Mesenchymal stem cell (in vitro differentiated cells and primary cell): Measurements from ENCODE around the gene AAGAB.

Experiments
- DNase-seq: peaks from one replicate; pipeline ENCODE4 v3.0.0-alpha.2; 2013
- H2AFZ ChIP-seq: one replicate; pipeline ENCODE4 v1.6.1; 2013; ENCODE audit warnings: low read depth, mild to moderate bottlenecking, control low read depth, inconsistent platforms, low read length, moderate library complexity
- H2AK5ac ChIP-seq: 2 replicates; pipeline ENCODE4 v1.6.1; 2013; ENCODE audit warnings: low read length, moderate library complexity, mild to moderate bottlenecking, inconsistent platforms; ENCODE audit not compliant: severe bottlenecking
- H2BK120ac ChIP-seq: one replicate; pipeline ENCODE4 v1.6.1; 2013; ENCODE audit warnings: low read depth, mild to moderate bottlenecking, inconsistent platforms, low read length, moderate library complexity
- H2BK12ac ChIP-seq, 2 experiments: one replicate each; pipeline ENCODE4 v1.6.1; 2013; ENCODE audit warnings: inconsistent platforms in 2 of 2, low read length in 2 of 2, mild to moderate bottlenecking in 2 of 2, moderate library complexity in 2 of 2, control low read depth in 1 of 2
- H2BK15ac ChIP-seq: one replicate; pipeline ENCODE4 v1.6.1; 2013; ENCODE audit warnings: mild to moderate bottlenecking, low read depth, inconsistent platforms; ENCODE audit not compliant: poor library complexity, severe bottlenecking
- H2BK5ac ChIP-seq: 2 replicates; pipeline ENCODE4 v1.6.1; 2013; ENCODE audit warnings: low read depth, mild to moderate bottlenecking, low read length, control low read depth, inconsistent platforms; ENCODE audit not compliant: poor library complexity, severe bottlenecking
- H3K14ac ChIP-seq, 2 experiments: one replicate each; pipeline ENCODE4 v1.6.1; 2013; ENCODE audit warnings: inconsistent platforms in 2 of 2, low read length in 2 of 2, control low read depth in 1 of 2, mild to moderate bottlenecking in 1 of 2, moderate library complexity in 1 of 2
- H3K18ac ChIP-seq, 2 experiments: one replicate each; pipeline ENCODE4 v1.6.1; 2013; ENCODE audit warnings: inconsistent platforms in 2 of 2, low read length in 2 of 2, control low read depth in 1 of 2, low read depth in 1 of 2, mild to moderate bottlenecking in 1 of 2
- H3K23ac ChIP-seq, 2 experiments: one replicate each; pipeline ENCODE4 v1.6.1; 2013; ENCODE audit warnings: inconsistent platforms in 2 of 2, low read length in 2 of 2, mild to moderate bottlenecking in 2 of 2, moderate library complexity in 2 of 2, control low read depth in 1 of 2
- H3K27ac ChIP-seq: 2 replicates; pipeline ENCODE4 v1.5.1; 2013; ENCODE audit warnings: mild to moderate bottlenecking, moderate library complexity, low read length, control low read depth, inconsistent platforms; ENCODE audit not compliant: poor library complexity, severe bottlenecking
- H3K27me3 ChIP-seq, 2 experiments: 2 replicates each; pipeline versions ENCODE4 v1.6.1 to v1.7.0; 2013; ENCODE audit warnings: low read length in 2 of 2, mild to moderate bottlenecking in 2 of 2, moderate library complexity in 2 of 2, control low read depth in 1 of 2, inconsistent platforms in 1 of 2; ENCODE audit not compliant: control insufficient read depth in 1 of 2, insufficient read depth in 1 of 2
- H3K36me3 ChIP-seq, 2 experiments: 2 replicates each; pipeline versions ENCODE4 v1.6.1 to v1.7.0; 2013; ENCODE audit warnings: low read length in 2 of 2, control low read depth in 1 of 2, inconsistent platforms in 1 of 2, low read depth in 1 of 2, mild to moderate bottlenecking in 1 of 2; ENCODE audit not compliant: insufficient read depth in 2 of 2, control insufficient read depth in 1 of 2
- H3K4ac ChIP-seq, 2 experiments: one replicate each; pipeline ENCODE4 v1.6.1; 2013; ENCODE audit warnings: inconsistent platforms in 2 of 2, low read length in 2 of 2, mild to moderate bottlenecking in 2 of 2, moderate library complexity in 2 of 2, control low read depth in 1 of 2, low read depth in 1 of 2
- H3K4me1 ChIP-seq: 2 replicates; pipeline ENCODE4 v1.6.1; 2013; ENCODE audit warnings: low read depth, low read length, control low read depth; ENCODE audit not compliant: control insufficient read depth, insufficient read depth
- H3K4me2 ChIP-seq: 2 replicates; pipeline ENCODE4 v1.6.1; 2013; ENCODE audit warnings: low read length, mild to moderate bottlenecking, inconsistent platforms; ENCODE audit not compliant: poor library complexity, severe bottlenecking
- H3K4me3 ChIP-seq, 2 experiments: 2 replicates each; pipeline versions ENCODE4 v1.5.1 to v1.7.0; 2013; ENCODE audit warnings: low read length in 2 of 2, mild to moderate bottlenecking in 2 of 2, control low read depth in 1 of 2, low read depth in 1 of 2; ENCODE audit not compliant: insufficient read depth in 1 of 2
- H3K79me1 ChIP-seq: replicated peaks from 2 replicates; pipeline ENCODE4 v1.6.1; 2013; ENCODE audit warnings: mild to moderate bottlenecking, control low read depth, low read length, inconsistent platforms; ENCODE audit not compliant: poor library complexity, severe bottlenecking
- H3K9ac ChIP-seq: 2 replicates; pipeline ENCODE4 v1.7.0; 2013; ENCODE audit warnings: mild to moderate bottlenecking, low read length, moderate library complexity
- H3K9me3 ChIP-seq: 2 replicates; pipeline ENCODE4 v1.7.0; 2013; ENCODE audit warnings: mild to moderate bottlenecking, low read length; ENCODE audit not compliant: control insufficient read depth
- H4K8ac ChIP-seq: one replicate; pipeline ENCODE4 v1.6.1; 2013; ENCODE audit warnings: inconsistent platforms, mild to moderate bottlenecking, low read length, moderate library complexity
- H4K91ac ChIP-seq: one replicate; pipeline ENCODE4 v1.6.1; 2013; ENCODE audit warnings: mild to moderate bottlenecking, low read length, inconsistent platforms
- WGBS: methylation state at CpG from one replicate; pipeline ENCODE4 v1.1.7; 2013; ENCODE audit warnings: mixed read lengths; 5-methylcytosine and 5-hydroxymethylcytosine counted together

The AAGAB gene

DNA sequence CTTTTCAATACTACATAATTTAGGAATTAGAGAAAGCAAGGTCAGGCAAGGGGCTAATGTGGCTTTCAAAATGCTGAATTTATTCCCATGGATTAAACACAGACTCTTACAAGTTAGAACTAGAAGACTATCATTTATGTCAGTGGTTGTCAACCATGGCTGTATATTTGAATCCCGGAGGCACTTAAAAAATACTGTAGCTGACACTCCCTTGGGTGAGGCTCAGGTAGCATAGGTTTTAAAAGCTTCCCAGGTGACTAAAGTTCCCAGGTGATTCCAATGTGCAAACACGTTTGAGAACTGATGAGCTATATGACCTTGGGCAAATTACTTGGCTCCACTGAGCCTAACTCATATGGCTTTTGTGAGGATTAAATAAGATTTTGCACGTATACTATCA lies 29.6 kb downstream of the AAGAB start:
- Histone ChIP-seq H2AFZ (no peak overlapping the region), H2BK15ac (no peak overlapping the region), H2AK5ac (no peak overlapping the region), H3K14ac (no peak overlapping the region), H3K9ac (no peak overlapping the region), H2BK5ac (no peak overlapping the region), H3K36me3 (peaks cover 0 to 34% of the 10 kb centered on the region in 2 experiments), H3K4ac (no peak overlapping the region), H3K79me1 (peaks cover 19% of the 10 kb centered on the region), H3K23ac (no peak overlapping the region), H4K8ac (no peak overlapping the region), H3K4me2 (no peak overlapping the region), H2BK120ac (no peak overlapping the region), H3K18ac (no peak overlapping the region), H3K4me1 (no peaks in the 10 kb centered on the region), H3K4me3 (no peak overlapping the region), H3K27me3 (no peaks in the 10 kb centered on the region), H2BK12ac (no peak overlapping the region), H3K9me3 (no peaks in the 10 kb centered on the region), H4K91ac (no peak overlapping the region), H3K27ac (no peak overlapping the region)
- 99% methylated on average over 3 of the region's 3 CpGs for WGBS
- DNase-seq, result no peak

GRCh38 chr15:67219288-67219687 lies 35.2 kb downstream of the AAGAB start:
- Histone ChIP-seq H2BK120ac (no peak overlapping the region), H3K4me2 (no peak overlapping the region), H3K27me3 (no peaks in the 10 kb centered on the region), H4K8ac (no peak overlapping the region), H3K9me3 (no peaks in the 10 kb centered on the region), H3K4ac (no peak overlapping the region), H3K4me1 (no peaks in the 10 kb centered on the region), H2AK5ac (no peak overlapping the region), H3K27ac (no peak overlapping the region), H3K4me3 (no peak overlapping the region), H3K23ac (no peak overlapping the region), H3K79me1 (peaks cover 17% of the 10 kb centered on the region), H2BK12ac (no peak overlapping the region), H4K91ac (no peak overlapping the region), H3K36me3 (peaks cover 0 to 37% of the 10 kb centered on the region in 2 experiments), H2AFZ (no peak overlapping the region), H3K18ac (no peak overlapping the region), H2BK5ac (no peak overlapping the region), H3K9ac (no peak overlapping the region), H2BK15ac (no peak overlapping the region), H3K14ac (no peak overlapping the region)
- no peak for DNase-seq
- WGBS, result 98% methylated on average over 2 of the region's 2 CpGs

- DNase-seq, result no peak
- no peak overlapping the region for H3K18ac ChIP-seq
Observed at GRCh38 chr15:67218428-67218827, 36.0 kb downstream of the AAGAB start.

DNA sequence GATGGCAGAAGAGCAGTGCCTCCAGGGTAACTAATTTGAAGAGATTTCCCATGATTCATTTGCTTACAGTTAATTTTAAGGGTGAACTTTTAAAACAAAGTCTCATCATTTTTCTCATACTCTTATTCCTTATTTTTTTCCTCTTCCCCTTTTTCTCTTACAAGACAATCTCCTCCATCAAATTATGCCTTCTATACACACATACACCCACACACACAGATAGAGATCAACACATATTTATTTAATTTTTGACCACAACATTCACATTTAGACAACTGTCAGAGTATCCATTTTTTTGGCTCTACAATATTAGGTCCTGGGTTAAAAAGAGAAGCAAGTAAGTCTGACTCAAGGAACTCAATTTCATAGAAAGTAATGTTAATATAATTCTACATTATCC lies 37.6 kb downstream of the AAGAB start:
- no peaks in the 10 kb centered on the region for H3K4me1 ChIP-seq
- no peak overlapping the region for H3K27ac ChIP-seq
- H3K36me3 ChIP-seq, result peaks cover 0 to 34% of the 10 kb centered on the region in 2 experiments
- peaks cover 6% of the 10 kb centered on the region for H3K79me1 ChIP-seq
- no peak overlapping the region for H2AK5ac ChIP-seq
- H3K9ac ChIP-seq, result no peak overlapping the region
- H2BK15ac ChIP-seq, result no peak overlapping the region
- no peak overlapping the region for H3K18ac ChIP-seq
- no peak overlapping the region for H3K14ac ChIP-seq
- H3K27me3 ChIP-seq, result no peaks in the 10 kb centered on the region
- no peak overlapping the region for H3K4ac ChIP-seq
- H3K9me3 ChIP-seq, result no peaks in the 10 kb centered on the region
- H3K23ac ChIP-seq, result no peak overlapping the region
- H2AFZ ChIP-seq, result no peak overlapping the region
- no peak overlapping the region for H4K8ac ChIP-seq
- DNase-seq, result no peak
- no peak overlapping the region for H2BK12ac ChIP-seq
- H4K91ac ChIP-seq, result no peak overlapping the region
- H3K4me3 ChIP-seq, result no peak overlapping the region
- H2BK120ac ChIP-seq, result no peak overlapping the region
- H3K4me2 ChIP-seq, result no peak overlapping the region
- no peak overlapping the region for H2BK5ac ChIP-seq

More at GRCh38 chr15:67218428-67218827, 36.0 kb downstream of the AAGAB start:
- Histone ChIP-seq H3K9me3 (no peaks in the 10 kb centered on the region), H2BK5ac (no peak overlapping the region), H3K27me3 (no peaks in the 10 kb centered on the region), H4K91ac (no peak overlapping the region), H3K14ac (no peak overlapping the region), H4K8ac (no peak overlapping the region), H2BK12ac (no peak overlapping the region), H3K4me2 (no peak overlapping the region), H3K9ac (no peak overlapping the region), H3K4ac (no peak overlapping the region), H3K23ac (no peak overlapping the region), H3K36me3 (peaks cover 0 to 34% of the 10 kb centered on the region in 2 experiments), H3K4me3 (no peak overlapping the region), H2BK120ac (no peak overlapping the region), H2AK5ac (no peak overlapping the region), H2AFZ (no peak overlapping the region), H3K79me1 (peaks cover 15% of the 10 kb centered on the region), H3K27ac (no peak overlapping the region), H2BK15ac (no peak overlapping the region), H3K4me1 (no peaks in the 10 kb centered on the region)
